Measurements from ENCODE around the gene MEGF6.

MEGF6 gene

DNA sequence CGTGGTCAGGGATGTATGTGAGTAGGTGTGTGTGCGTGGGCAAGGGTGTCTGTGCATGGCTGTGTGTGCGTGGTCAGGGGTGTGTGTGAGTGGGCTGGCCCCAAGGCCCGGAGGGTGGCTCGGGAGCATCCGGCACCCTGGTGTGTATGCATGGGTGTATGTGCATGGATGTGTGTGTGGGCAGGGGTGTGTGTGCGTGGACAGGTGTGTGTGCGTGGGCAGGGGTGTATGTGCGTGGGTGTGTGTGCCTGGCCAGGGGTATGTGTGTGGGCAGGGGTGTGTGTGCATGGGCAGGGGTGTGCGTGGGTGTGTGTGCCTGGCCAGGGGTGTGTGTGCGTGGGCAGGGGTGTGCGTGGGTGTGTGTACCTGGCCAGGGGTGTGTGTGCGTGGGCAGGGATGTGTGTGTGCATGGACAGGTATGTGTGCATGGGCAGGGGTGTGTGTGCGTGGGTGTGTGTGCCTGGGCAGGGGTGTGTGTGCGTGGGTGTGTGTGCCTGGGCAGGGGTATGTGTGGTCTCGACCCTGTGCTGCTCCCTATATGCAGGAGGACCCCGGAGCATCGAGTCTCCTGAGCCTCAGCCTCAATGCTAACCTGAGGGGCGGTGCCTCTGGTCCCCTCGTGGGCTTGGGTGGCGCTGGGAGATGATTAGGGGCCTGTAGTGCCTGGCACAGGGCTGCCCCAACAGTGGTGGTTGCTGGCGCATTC is 140.5 kb downstream of the MEGF6 start:
- no peaks in the 10 kb centered on the region for H3K27me3 ChIP-seq (ENCODE audit: control insufficient read depth in 2 of 2, insufficient read depth in 2 of 2, low read length in 2 of 2)

DNA sequence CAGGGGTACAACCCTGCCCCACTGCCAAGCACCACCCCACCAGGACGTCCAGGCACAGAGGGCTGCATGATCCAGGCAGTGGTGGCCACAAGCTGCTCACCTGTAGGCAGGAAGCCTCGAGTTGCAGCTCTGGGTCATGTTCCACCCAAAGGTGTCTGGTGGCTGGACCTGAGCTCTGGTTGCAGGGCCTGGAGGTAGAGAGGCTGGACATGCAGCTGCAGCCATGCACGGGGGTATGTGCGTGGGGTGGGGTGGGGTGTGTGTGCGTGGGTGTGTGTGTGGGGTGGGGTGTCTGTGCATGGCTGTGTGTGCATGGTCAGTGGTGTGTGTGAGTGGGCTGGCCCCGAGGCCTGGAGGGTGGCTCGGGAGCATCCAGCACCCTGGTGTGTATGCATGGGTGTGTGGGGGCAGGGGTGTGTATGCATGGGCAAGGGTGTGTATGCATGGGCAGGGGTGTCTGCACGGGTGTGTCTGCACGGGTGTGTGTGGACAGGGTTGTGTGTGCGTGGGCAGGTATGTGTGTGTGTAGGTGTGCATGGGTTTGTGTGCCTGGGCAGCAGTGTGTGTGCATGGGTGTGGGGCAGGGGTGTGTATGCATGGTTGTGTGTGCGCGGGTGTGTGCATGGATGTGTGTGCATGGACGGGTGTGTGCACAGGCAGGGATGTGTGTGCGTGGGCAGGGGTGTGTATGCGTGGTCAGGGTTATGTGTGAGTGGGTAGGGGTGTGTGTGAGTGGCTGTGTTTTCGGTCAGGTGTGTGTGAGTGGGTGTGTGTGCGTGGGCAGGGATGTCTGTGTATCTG is 141.3 kb downstream of the MEGF6 start:
- Histone ChIP-seq H3K27me3 (ENCODE audit: control insufficient read depth in 2 of 2, insufficient read depth in 2 of 2, low read length in 2 of 2) (no peaks in the 10 kb centered on the region), H3K4me3 (ENCODE audit: low read length in 2 of 2) (no peak overlapping the region), H3K9me3 (ENCODE audit: control insufficient read depth in 2 of 2, low read length in 2 of 2) (no peaks in the 10 kb centered on the region), H3K36me3 (ENCODE audit: control insufficient read depth in 2 of 2, insufficient read depth in 2 of 2, low read length in 2 of 2) (peaks cover 18 to 31% of the 10 kb centered on the region in 2 donors), H3K4me1 (ENCODE audit: control insufficient read depth in 2 of 2, insufficient read depth in 2 of 2, low read length in 2 of 2) (no peaks in the 10 kb centered on the region), H3K27ac (ENCODE audit: low read depth in 2 of 2, low read length in 2 of 2) (no peak overlapping the region), H3K9ac (ENCODE audit: low read depth in 1 of 2, low read length in 2 of 2) (no peak overlapping the region)

More for the DNA sequence above, 140.5 kb downstream of the MEGF6 start:
- H3K36me3 ChIP-seq (ENCODE audit: control insufficient read depth in 2 of 2, insufficient read depth in 2 of 2, low read length in 2 of 2): peaks cover 19 to 30% of the 10 kb centered on the region in 2 donors
- H3K9ac ChIP-seq (ENCODE audit: low read depth in 1 of 2, low read length in 2 of 2): no peak overlapping the region
- H3K27ac ChIP-seq (ENCODE audit: low read depth in 2 of 2, low read length in 2 of 2): no peak overlapping the region
- H3K9me3 ChIP-seq (ENCODE audit: control insufficient read depth in 2 of 2, low read length in 2 of 2): no peaks in the 10 kb centered on the region
- no peak overlapping the region for H3K4me3 ChIP-seq (ENCODE audit: low read length in 2 of 2)
- H3K4me1 ChIP-seq (ENCODE audit: control insufficient read depth in 2 of 2, insufficient read depth in 2 of 2, low read length in 2 of 2): no peaks in the 10 kb centered on the region

DNA sequence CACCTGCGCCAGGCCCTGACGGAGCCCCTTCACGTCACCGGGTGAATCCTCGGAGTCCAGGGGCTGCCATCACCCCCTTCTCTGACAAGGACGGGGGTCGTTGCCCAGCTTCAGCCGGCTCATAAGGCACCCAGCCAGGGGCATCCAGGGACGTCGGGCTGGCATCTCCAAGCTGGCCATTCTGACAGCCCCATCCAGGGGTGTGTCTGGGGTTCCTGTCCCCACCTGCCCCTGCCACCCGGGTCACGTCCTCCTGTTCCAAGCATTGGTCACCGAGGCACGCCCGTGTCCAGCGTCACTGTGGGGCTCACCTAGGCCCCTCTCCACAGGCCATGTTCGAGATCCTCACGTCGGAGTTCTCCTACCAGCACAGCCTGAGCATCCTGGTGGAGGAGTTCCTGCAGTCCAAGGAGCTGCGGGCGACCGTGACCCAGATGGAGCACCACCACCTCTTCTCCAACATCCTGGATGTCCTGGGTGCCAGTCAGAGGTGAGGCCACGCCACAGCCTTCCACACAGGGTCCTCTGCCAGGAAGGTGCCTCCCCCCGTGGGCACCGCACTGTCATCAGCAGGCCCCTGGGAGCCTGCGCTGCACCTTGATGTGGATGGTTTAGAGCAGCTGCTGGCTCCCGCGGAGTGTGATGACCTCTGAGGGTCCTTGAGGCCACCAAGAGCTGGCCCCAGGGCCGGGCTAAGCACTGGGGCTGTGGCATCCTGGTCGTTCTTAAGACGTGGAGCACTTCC is 142.0 kb downstream of the MEGF6 start:
- Histone ChIP-seq H3K36me3 (ENCODE audit: control insufficient read depth in 2 of 2, insufficient read depth in 2 of 2, low read length in 2 of 2) (peaks cover 19 to 32% of the 10 kb centered on the region in 2 donors), H3K4me1 (ENCODE audit: control insufficient read depth in 2 of 2, insufficient read depth in 2 of 2, low read length in 2 of 2) (no peaks in the 10 kb centered on the region), H3K27ac (ENCODE audit: low read depth in 2 of 2, low read length in 2 of 2) (no peak overlapping the region), H3K9me3 (ENCODE audit: control insufficient read depth in 2 of 2, low read length in 2 of 2) (no peaks in the 10 kb centered on the region), H3K27me3 (ENCODE audit: control insufficient read depth in 2 of 2, insufficient read depth in 2 of 2, low read length in 2 of 2) (no peaks in the 10 kb centered on the region), H3K9ac (ENCODE audit: low read depth in 1 of 2, low read length in 2 of 2) (no peak overlapping the region), H3K4me3 (ENCODE audit: low read length in 2 of 2) (no peak overlapping the region)

DNA sequence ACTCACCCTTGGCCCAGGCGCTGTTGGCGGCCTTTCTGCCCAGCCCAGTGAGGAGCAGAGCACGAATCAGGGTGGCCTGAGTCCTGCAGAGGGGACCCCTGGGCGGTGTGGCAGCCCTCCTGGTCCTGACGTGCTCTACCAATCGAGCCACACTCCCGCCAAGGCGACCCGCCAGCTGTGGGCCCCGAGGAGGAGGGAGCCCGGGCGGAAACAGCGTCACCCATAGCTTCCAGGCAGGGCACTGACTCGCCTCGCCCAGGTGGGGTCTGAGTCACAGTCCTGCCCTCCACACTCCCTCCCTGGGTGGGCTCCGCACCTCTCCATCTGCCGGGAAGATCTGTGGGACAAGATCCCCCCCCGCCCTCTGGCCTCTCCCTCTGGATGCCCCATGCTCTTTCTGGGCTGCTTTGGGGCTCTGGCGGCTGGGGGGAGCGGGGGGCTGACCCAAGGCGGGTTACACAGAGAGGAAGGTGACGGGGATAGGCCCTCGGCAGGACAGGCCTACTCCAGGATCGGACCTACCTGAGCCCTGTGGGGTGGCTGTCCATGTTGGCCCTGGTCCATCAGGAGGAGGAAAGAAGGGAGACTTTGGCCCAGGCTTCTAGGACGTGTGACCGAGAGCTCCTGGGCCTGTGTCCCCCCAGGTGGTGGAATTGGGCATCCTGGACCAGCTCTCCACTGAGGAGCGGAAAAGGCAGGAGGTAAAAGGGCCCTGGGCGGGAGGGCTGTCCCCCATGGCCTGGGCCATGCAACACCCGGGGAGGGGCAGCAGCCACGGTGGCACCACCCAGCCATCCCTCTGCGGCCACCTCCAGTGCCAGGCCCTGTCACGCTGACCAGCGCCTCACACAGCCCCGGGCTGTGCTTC is 142.8 kb downstream of the MEGF6 start:
- Histone ChIP-seq H3K27ac (ENCODE audit: low read depth in 2 of 2, low read length in 2 of 2) (no peak overlapping the region), H3K27me3 (ENCODE audit: control insufficient read depth in 2 of 2, insufficient read depth in 2 of 2, low read length in 2 of 2) (no peaks in the 10 kb centered on the region), H3K4me3 (ENCODE audit: low read length in 2 of 2) (no peak overlapping the region), H3K9me3 (ENCODE audit: control insufficient read depth in 2 of 2, low read length in 2 of 2) (no peaks in the 10 kb centered on the region), H3K9ac (ENCODE audit: low read depth in 1 of 2, low read length in 2 of 2) (no peak overlapping the region), H3K36me3 (ENCODE audit: control insufficient read depth in 2 of 2, insufficient read depth in 2 of 2, low read length in 2 of 2) (peaks cover 13 to 28% of the 10 kb centered on the region in 2 donors), H3K4me1 (ENCODE audit: control insufficient read depth in 2 of 2, insufficient read depth in 2 of 2, low read length in 2 of 2) (no peaks in the 10 kb centered on the region)

DNA sequence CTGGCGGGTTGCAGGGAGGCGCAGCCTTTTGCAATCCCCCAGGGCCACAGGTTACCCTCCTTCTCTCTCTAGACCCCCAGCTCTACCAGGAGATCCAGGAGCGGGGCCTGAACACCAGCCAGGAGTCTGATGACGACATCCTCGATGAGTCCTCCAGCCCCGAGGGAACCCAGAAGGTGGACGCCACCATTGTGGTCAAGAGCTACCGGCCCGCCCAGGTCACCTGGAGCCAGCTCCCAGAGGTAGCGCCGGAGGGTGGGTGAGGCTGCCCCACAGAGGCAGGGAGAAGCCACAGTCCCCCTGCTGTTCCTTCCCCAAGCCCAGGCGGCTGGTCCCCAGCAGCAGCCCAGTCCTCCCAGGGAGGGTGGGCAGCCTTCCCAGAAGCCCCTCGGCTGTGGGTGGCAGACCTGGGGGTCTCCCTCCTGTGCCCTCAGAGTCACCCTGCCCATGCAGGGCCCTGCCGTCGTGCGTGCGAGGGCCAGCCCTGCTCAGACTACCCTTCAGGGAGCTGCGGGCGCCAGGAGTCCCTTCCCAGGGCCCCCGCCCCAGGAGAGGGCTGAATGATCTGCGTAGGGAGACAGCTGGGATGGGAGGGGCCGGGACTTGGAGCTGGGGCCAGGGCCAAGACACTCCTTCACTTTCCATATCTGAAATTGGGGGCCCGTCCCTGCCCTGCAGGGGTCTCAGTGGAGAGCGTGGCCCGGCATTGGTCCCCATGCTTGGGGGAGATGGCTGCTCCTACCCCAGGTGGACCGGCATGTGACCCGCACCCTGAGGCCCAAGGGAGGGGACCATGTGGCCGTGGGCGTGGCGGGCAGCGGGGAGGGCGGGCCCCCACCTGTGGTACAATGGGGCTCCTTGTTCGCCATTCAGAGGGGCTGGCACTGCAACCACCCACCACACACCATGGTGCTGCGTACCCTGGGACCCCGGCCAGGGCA is 143.9 kb downstream of the MEGF6 start:
- no peaks in the 10 kb centered on the region for H3K27me3 ChIP-seq (ENCODE audit: control insufficient read depth in 2 of 2, insufficient read depth in 2 of 2, low read length in 2 of 2)
- no peak overlapping the region for H3K4me3 ChIP-seq (ENCODE audit: low read length in 2 of 2)
- H3K4me1 ChIP-seq (ENCODE audit: control insufficient read depth in 2 of 2, insufficient read depth in 2 of 2, low read length in 2 of 2): no peaks in the 10 kb centered on the region
- no peaks in the 10 kb centered on the region for H3K9me3 ChIP-seq (ENCODE audit: control insufficient read depth in 2 of 2, low read length in 2 of 2)
- H3K27ac ChIP-seq (ENCODE audit: low read depth in 2 of 2, low read length in 2 of 2): no peak overlapping the region
- H3K9ac ChIP-seq (ENCODE audit: low read depth in 1 of 2, low read length in 2 of 2): no peak overlapping the region
- peaks cover 13 to 21% of the 10 kb centered on the region in 2 donors for H3K36me3 ChIP-seq (ENCODE audit: control insufficient read depth in 2 of 2, insufficient read depth in 2 of 2, low read length in 2 of 2)

DNA sequence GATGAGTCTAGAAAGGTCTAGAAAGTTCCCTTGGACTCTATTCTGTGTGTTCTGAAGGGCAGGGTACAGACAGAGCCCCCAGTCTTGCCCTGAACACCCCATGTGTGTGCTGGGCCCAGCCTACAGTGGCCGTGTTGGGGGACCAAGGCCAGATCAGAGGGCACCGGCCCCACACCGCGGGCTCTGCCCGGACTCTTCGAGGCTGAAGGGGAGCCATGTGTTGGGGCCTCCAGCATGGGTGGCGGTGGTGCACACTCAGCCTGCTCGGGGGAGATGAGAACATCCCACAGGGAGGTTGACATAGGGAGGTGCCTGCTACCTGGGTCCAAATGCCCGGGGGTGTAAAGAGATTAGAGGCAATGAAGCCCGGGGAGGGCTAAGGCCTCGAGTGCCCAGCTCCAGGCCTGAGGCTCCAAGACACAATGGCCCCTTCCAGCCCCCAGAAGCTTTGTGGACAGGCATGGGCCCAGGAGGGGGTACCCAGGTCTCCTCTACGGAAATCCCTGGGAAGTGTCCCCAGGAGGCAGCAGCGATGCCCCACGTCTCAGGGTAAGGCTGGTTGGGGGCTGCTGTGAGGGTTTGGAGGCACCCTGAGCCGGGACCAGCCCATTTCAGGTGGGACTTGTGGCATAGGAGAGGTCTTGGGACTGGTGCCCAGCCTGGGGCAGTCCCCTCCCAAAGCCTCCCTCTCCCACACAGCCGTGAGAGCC is 144.8 kb downstream of the MEGF6 start:
- Histone ChIP-seq H3K9me3 (ENCODE audit: control insufficient read depth in 2 of 2, low read length in 2 of 2) (no peaks in the 10 kb centered on the region), H3K4me1 (ENCODE audit: control insufficient read depth in 2 of 2, insufficient read depth in 2 of 2, low read length in 2 of 2) (peaks cover 1 to 3% of the 10 kb centered on the region in 2 donors), H3K4me3 (ENCODE audit: low read length in 2 of 2) (no peak overlapping the region), H3K36me3 (ENCODE audit: control insufficient read depth in 2 of 2, insufficient read depth in 2 of 2, low read length in 2 of 2) (peaks cover 9 to 21% of the 10 kb centered on the region in 2 donors), H3K9ac (ENCODE audit: low read depth in 1 of 2, low read length in 2 of 2) (no peak overlapping the region), H3K27ac (ENCODE audit: low read depth in 2 of 2, low read length in 2 of 2) (no peak overlapping the region), H3K27me3 (ENCODE audit: control insufficient read depth in 2 of 2, insufficient read depth in 2 of 2, low read length in 2 of 2) (no peaks in the 10 kb centered on the region)

DNA sequence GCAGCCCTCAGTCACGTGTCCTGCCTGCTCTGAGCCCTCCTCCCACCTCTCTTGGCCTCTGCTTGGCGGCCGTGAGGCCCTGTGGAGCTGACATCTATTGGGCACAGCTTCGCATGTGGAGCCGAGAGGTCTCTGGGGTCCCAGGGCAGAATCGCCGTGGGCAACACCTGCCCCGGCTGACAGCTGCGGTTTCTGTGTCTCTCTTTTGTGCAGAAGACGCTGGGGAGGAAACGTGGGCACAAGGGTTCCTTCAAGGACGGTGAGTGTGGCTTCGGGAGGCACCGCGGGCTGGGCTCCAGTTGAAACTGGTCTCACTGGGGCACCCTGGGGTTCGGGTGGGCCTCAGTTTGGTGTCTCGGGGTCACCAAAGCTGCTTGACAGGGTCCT is 145.4 kb downstream of the MEGF6 start:
- Histone ChIP-seq H3K36me3 (ENCODE audit: control insufficient read depth in 2 of 2, insufficient read depth in 2 of 2, low read length in 2 of 2) (peaks cover 9 to 19% of the 10 kb centered on the region in 2 donors), H3K4me1 (ENCODE audit: control insufficient read depth in 2 of 2, insufficient read depth in 2 of 2, low read length in 2 of 2) (peaks cover 6 to 9% of the 10 kb centered on the region in 2 donors), H3K27ac (ENCODE audit: low read depth in 2 of 2, low read length in 2 of 2) (no peak overlapping the region), H3K9ac (ENCODE audit: low read depth in 1 of 2, low read length in 2 of 2) (no peak overlapping the region), H3K27me3 (ENCODE audit: control insufficient read depth in 2 of 2, insufficient read depth in 2 of 2, low read length in 2 of 2) (no peaks in the 10 kb centered on the region), H3K9me3 (ENCODE audit: control insufficient read depth in 2 of 2, low read length in 2 of 2) (no peaks in the 10 kb centered on the region), H3K4me3 (ENCODE audit: low read length in 2 of 2) (no peak overlapping the region)

DNA sequence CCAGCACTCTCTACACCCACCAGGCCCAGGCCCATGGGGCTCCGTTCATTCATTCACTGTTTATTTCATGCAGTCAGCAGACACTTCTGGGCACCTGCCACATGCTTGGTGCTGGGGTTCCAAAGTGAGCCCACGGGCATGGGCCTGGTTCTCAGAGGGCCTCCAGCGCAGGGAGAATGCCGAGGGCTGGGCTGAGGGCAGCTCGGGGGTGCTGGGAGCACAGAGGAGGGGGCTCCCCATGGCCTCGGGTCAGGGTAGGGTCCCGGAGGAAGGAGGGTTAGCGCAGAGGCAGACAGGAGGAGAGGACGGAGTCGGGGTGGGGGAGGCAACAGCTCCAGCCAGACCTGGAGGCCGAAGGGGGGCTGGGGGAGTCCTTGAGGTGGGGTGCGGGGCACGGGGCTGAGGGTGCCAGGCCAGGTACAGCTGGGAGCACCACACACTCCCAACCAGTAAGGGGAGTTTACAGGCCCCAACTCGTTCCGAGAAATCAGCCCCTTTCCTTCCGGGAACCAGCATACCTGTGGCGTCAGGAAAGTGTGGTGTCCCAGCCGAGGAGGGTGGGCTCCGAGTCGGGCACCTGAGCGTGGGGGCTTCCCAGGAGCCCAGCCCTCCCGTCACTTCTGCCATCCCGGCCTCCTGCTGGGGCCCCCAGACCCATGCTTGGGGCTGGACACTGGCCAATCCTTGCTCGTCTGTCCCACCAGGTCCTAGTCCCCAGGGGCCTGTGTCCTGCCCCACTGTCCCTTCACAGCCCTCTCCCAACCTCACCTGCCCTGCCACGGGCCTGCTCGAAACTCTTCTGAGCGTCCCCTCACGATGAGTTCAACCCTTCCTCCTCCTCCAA is 146.0 kb downstream of the MEGF6 start:
- Histone ChIP-seq H3K36me3 (ENCODE audit: control insufficient read depth in 2 of 2, insufficient read depth in 2 of 2, low read length in 2 of 2) (peaks cover 9 to 18% of the 10 kb centered on the region in 2 donors), H3K9me3 (ENCODE audit: control insufficient read depth in 2 of 2, low read length in 2 of 2) (no peaks in the 10 kb centered on the region), H3K27ac (ENCODE audit: low read depth in 2 of 2, low read length in 2 of 2) (no peak overlapping the region), H3K4me1 (ENCODE audit: control insufficient read depth in 2 of 2, insufficient read depth in 2 of 2, low read length in 2 of 2) (peaks cover 11 to 15% of the 10 kb centered on the region in 2 donors), H3K9ac (ENCODE audit: low read depth in 1 of 2, low read length in 2 of 2) (no peak overlapping the region), H3K27me3 (ENCODE audit: control insufficient read depth in 2 of 2, insufficient read depth in 2 of 2, low read length in 2 of 2) (no peaks in the 10 kb centered on the region), H3K4me3 (ENCODE audit: low read length in 2 of 2) (no peak overlapping the region)
